Vagina (tissue), 2 donors: ENCODE measurements around the gene SORL1-AS1.

ENCODE experiments used
- DNase-seq, 2 donors: peaks; one replicate each; pipeline ENCODE4 v3.0.0-alpha.2; 2017; ENCODE audit errors: extremely low spot score in 2 of 2
- H3K27ac ChIP-seq: fragments of 200-600 bp; sonication (generic); one replicate; pipeline ENCODE4 v1.5.1; 2019
- H3K27me3 ChIP-seq: fragments of 200-600 bp; sonication (generic); one replicate; pipeline ENCODE4 v1.5.1; 2019
- H3K36me3 ChIP-seq, 2 donors: fragments of 200-600 bp; sonication (generic); one replicate each; pipeline ENCODE4 v1.5.1; 2017 to 2019
- H3K4me1 ChIP-seq: fragments of 200-600 bp; sonication (generic); one replicate; pipeline ENCODE4 v1.5.1; 2019
- H3K4me3 ChIP-seq, 2 donors: fragments of 200-600 bp; sonication (generic); 1 replicate in 1 of 2; 2 replicates in 1 of 2; pipeline ENCODE4 v1.5.1; 2016 to 2019
- H3K9me3 ChIP-seq: fragments of 200-600 bp; sonication (generic); one replicate; pipeline ENCODE4 v1.5.1; 2019
- CTCF ChIP-seq, 3 experiments: fragments of 450-650 bp in 2 of 3; fragments of 200-600 bp in 1 of 3; sonication (generic) in 1 of 3; IDR thresholded peaks; one replicate each; pipeline ENCODE4 v1.5.1; 2017 to 2019; ENCODE audit warnings: antibody characterized with exemption in 3 of 3, mild to moderate bottlenecking in 2 of 3, moderate library complexity in 2 of 3
- POLR2A ChIP-seq, 2 donors: fragments of 450-650 bp; IDR thresholded peaks; one replicate each; pipeline ENCODE4 v1.6.1; 2017; ENCODE audit warnings: antibody characterized with exemption in 2 of 2, mild to moderate bottlenecking in 2 of 2, moderate library complexity in 2 of 2
- POLR2AphosphoS5 ChIP-seq, 2 donors: sonication (generic); formaldehyde crosslinking; IDR thresholded peaks; one replicate each; pipeline ENCODE4 v1.9.0; 2017; ENCODE audit warnings: antibody characterized with exemption in 2 of 2, mild to moderate bottlenecking in 2 of 2, low read depth in 1 of 2; ENCODE audit not compliant: insufficient read depth in 1 of 2
- intact Hi-C: fragments of 100-400 bp; cut with DNase I; formaldehyde crosslinking; loops from one replicate; pipeline ENCODE4 v1.15.1; 2023

The SORL1-AS1 gene

GRCh38 chr11:121474680-121475079 lies 21.9 kb upstream of the SORL1-AS1 start:
- no peak for DNase-seq
- H3K27me3 ChIP-seq: no peaks in the 10 kb centered on the region
- H3K4me3 ChIP-seq: no peak overlapping the region
- no peaks in the 10 kb centered on the region for H3K36me3 ChIP-seq
- TF ChIP-seq POLR2A (IDR thresholded peaks at IDR 0.05): no peak
- TF ChIP-seq POLR2AphosphoS5 (IDR thresholded peaks at IDR 0.05; ENCODE audit: insufficient read depth in 1 of 2, low read depth in 1 of 2): no peak
- no peak overlapping the region for H3K27ac ChIP-seq
- H3K9me3 ChIP-seq: no peaks in the 10 kb centered on the region
- H3K4me1 ChIP-seq: no peaks in the 10 kb centered on the region
- intact Hi-C loops: no loop called here

GRCh38 chr11:121473064-121473777 lies 20.5 kb upstream of the SORL1-AS1 start:
- DNase-seq: no peak
- no peak overlapping the region for H3K27ac ChIP-seq
- H3K4me3 ChIP-seq: no peak overlapping the region
- no peak for TF ChIP-seq CTCF (IDR thresholded peaks at IDR 0.05)
- peak in 1 of 2 donors; percentile 13 for TF ChIP-seq POLR2AphosphoS5 (IDR thresholded peaks at IDR 0.05; ENCODE audit: insufficient read depth in 1 of 2, low read depth in 1 of 2)
- H3K4me1 ChIP-seq: peaks cover 7% of the 10 kb centered on the region
- intact Hi-C loops: no loop called here
- no peaks in the 10 kb centered on the region for H3K36me3 ChIP-seq
- no peaks in the 10 kb centered on the region for H3K9me3 ChIP-seq
- no peaks in the 10 kb centered on the region for H3K27me3 ChIP-seq

GRCh38 chr11:121472312-121472711 lies 19.5 kb upstream of the SORL1-AS1 start:
- no peaks in the 10 kb centered on the region for H3K9me3 ChIP-seq
- DNase-seq: no peak
- TF ChIP-seq POLR2A (IDR thresholded peaks at IDR 0.05): no peak
- no peak for TF ChIP-seq CTCF (IDR thresholded peaks at IDR 0.05)
- TF ChIP-seq POLR2AphosphoS5 (IDR thresholded peaks at IDR 0.05; ENCODE audit: insufficient read depth in 1 of 2, low read depth in 1 of 2): no peak
- H3K27ac ChIP-seq: no peak overlapping the region
- intact Hi-C loops: no loop called here
- no peaks in the 10 kb centered on the region for H3K27me3 ChIP-seq
- H3K4me3 ChIP-seq: no peak overlapping the region
- peaks cover 16% of the 10 kb centered on the region for H3K4me1 ChIP-seq
- H3K36me3 ChIP-seq: no peaks in the 10 kb centered on the region

- TF ChIP-seq POLR2AphosphoS5 (IDR thresholded peaks at IDR 0.05; ENCODE audit: insufficient read depth in 1 of 2, low read depth in 1 of 2) (no peak), POLR2A (IDR thresholded peaks at IDR 0.05) (no peak), CTCF (IDR thresholded peaks at IDR 0.05) (no peak)
- no peak for DNase-seq
- H3K4me1 ChIP-seq: peaks cover 26% of the 10 kb centered on the region
- no peaks in the 10 kb centered on the region for H3K36me3 ChIP-seq
- H3K27ac ChIP-seq: no peak overlapping the region
- H3K27me3 ChIP-seq: no peaks in the 10 kb centered on the region
- intact Hi-C loops: no loop called here
- H3K9me3 ChIP-seq: no peaks in the 10 kb centered on the region
- H3K4me3 ChIP-seq: no peak overlapping the region
Measured at GRCh38 chr11:121471167-121471566, 18.4 kb upstream of the SORL1-AS1 start.

- Histone ChIP-seq H3K27ac (no peak overlapping the region), H3K27me3 (no peaks in the 10 kb centered on the region), H3K4me3 (no peak overlapping the region), H3K36me3 (no peaks in the 10 kb centered on the region), H3K9me3 (no peaks in the 10 kb centered on the region), H3K4me1 (peaks cover 39% of the 10 kb centered on the region)
- intact Hi-C loops: no loop called here
- DNase-seq: no peak
- TF ChIP-seq POLR2A (IDR thresholded peaks at IDR 0.05) (no peak), CTCF (IDR thresholded peaks at IDR 0.05) (no peak), POLR2AphosphoS5 (IDR thresholded peaks at IDR 0.05; ENCODE audit: insufficient read depth in 1 of 2, low read depth in 1 of 2) (no peak)
Measured at GRCh38 chr11:121469910-121470309, 17.1 kb upstream of the SORL1-AS1 start.
